GM20000 (cell line): Measurements from ENCODE around the gene KIAA0825.
A peak's percentile ranks its signal among the peaks of the same experiment; 100 is the strongest.

Source experiments
- DNase-seq: peaks from one replicate; pipeline ENCODE4 v3.0.0; 2012; ENCODE audit warnings: low spot score
- TF ChIP-seq, protein P1 (sequence below): IDR thresholded peaks from 2 replicates; pipeline ENCODE4 v1.5.1; 2012; ENCODE audit warnings: mild to moderate bottlenecking, control low read depth; ENCODE audit errors: extremely low read depth, missing control alignments

The KIAA0825 gene

DNA sequence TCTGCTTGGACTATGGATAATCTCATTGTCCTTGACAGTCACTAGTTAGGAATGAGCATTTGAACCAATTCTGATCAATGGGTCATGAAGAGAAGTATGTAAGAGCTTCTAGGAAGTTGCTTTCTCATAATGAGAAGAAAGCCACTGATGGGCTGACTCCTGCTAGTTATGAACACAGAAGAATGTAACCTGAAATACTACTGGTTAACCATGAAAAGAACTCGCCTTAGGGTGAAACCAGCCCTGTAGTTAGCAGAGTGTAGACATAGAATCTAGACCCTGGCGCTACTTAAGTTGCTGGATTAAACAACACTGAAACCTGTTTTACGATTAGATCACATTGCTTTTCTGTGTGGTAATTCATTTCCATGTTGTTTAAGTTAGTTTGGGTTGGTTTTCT lies 26.6 kb upstream of the KIAA0825 start:
- TF ChIP-seq, protein P1, sequence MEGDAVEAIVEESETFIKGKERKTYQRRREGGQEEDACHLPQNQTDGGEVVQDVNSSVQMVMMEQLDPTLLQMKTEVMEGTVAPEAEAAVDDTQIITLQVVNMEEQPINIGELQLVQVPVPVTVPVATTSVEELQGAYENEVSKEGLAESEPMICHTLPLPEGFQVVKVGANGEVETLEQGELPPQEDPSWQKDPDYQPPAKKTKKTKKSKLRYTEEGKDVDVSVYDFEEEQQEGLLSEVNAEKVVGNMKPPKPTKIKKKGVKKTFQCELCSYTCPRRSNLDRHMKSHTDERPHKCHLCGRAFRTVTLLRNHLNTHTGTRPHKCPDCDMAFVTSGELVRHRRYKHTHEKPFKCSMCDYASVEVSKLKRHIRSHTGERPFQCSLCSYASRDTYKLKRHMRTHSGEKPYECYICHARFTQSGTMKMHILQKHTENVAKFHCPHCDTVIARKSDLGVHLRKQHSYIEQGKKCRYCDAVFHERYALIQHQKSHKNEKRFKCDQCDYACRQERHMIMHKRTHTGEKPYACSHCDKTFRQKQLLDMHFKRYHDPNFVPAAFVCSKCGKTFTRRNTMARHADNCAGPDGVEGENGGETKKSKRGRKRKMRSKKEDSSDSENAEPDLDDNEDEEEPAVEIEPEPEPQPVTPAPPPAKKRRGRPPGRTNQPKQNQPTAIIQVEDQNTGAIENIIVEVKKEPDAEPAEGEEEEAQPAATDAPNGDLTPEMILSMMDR, result no peak
- no peak for DNase-seq

DNA sequence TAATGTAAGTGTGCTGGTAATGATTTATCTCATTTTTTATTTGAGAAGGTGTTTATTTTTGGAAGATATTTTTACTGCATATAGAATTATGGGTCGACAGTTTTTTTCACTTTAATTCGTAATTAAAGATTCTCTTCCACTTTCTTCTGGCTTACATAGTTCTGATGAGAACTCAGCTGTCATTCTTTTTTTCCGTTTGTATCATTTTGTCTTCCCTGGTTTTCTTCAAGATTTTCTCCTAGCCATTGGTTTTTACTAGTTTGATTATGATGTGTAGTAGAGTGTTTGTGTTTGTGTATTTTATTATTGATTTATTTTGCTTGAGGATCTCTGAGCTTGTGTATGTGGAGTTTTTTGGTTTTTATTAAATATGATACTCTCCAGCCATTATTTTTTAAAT lies 21.8 kb upstream of the KIAA0825 start:
- DNase-seq, result no peak
- TF ChIP-seq, protein P1, result no peak

DNA sequence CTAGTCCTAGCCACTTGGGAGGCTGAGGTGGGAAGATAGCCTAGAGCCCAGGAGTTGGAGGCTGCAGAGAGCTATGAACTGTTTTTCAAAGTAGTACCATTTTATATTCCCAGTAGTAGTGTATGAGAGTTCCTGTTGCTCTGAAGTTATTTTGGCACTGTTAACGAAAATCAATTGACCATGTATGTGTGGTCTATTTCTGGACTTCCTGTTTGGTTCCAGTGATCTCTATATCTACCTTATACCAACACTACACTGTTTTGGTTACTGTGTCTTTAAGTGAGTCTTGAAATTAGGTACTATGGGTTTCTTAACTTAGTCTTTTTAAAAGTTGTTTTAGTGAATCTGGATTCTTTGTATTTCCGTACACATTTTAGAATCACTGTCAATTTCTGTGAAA lies 13.6 kb upstream of the KIAA0825 start:
- TF ChIP-seq, protein P1, result no peak
- DNase-seq, result peak; percentile 13

DNA sequence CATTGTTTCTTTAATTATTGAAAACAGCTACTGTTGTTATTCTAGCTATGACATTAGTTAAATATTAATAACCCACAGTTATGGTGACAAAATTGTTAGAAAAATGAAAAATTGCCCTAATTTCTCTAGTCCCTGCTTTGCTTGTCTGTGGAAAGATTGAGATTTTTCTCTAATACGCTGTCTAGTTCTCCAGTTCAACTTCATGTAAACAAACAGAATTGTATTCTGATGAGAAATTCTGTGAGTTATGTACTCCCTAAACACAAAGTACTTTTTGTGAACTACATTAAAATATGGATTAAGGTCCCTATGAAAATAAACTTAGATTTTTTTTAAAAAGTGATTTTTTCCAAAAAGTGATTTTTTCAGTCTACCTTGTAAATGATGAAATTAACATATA lies 8.8 kb upstream of the KIAA0825 start:
- DNase-seq, result no peak
- TF ChIP-seq, protein P1, result no peak

DNA sequence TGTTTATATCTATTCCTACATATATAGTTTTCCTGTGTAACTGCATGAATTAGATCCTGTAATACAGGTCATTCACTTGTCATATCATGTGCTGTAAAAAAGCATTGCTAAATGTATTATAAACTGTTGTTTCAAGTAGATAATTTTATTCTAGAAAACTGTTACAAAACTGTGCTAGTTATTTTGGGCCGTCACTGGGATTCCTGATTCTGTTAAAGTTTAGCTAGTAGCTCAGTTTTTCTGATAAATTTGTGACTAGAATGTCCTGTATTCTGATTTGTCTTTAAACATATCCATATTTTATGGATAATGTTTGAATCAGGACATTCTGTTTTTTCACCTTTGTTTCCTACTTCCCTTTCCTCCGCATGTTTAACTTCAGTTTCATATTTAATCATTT lies 5.5 kb upstream of the KIAA0825 start:
- no peak for DNase-seq
- TF ChIP-seq, protein P1, result no peak

DNA sequence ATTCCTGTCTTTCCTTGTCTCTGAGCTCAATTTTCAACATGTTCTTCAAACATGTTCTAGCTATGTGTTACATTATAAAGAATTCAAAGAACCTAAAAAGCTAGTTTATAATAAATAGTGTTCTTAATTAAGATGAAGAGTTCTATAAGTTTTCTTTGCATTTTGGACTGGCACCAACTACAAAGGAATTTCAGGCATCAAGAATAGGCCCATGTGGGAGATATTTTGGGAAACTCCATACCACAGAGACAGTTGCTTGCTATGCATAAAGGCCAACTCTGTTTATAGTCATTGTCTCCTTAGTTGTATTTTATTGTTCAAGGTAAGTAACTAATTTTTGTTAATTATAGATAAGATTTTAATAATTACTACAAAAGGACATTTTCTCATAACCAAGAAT lies 4.6 kb upstream of the KIAA0825 start:
- TF ChIP-seq, protein P1, result no peak
- DNase-seq, result no peak

DNA sequence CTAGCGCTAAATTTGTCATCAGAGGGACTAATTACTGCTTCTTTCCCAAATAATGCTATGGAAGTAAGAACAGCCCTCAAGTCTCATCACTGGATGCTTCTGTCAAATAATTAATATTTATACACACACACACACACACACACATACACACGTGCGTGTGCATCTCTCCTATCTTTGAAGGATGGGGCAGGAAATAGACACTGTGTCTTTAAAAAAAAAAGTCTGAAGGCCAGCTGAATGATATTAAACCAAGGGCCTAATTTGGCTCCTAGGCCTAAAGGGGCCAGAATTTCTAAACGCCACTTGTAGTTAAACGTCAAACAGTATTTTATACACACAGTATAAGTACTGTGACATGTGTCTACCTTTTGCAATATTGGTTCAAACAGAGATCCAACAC lies 3.4 kb upstream of the KIAA0825 start:
- DNase-seq, result no peak

More for the DNA sequence above, 3.4 kb upstream of the KIAA0825 start:
- TF ChIP-seq, protein P1, result no peak
